Ascending aorta (tissue), 2 donors: Measurements from ENCODE around the gene PTPRG. TPM values are rescaled to one million over a fixed set of nuclear protein-coding genes. Genes with fewer than 3 reads are reported as not detected.

Source experiments
- DNase-seq, 2 donors: peaks; one replicate each; pipeline ENCODE4 v3.0.0-alpha.2; 2019; ENCODE audit warnings: low spot score in 2 of 2
- H3K27ac ChIP-seq, 2 donors: fragments of 200-600 bp; sonication (generic); one replicate each; pipeline ENCODE4 v1.5.1; 2016 to 2017; ENCODE audit warnings: mild to moderate bottlenecking in 1 of 2
- H3K27me3 ChIP-seq: fragments of 200-600 bp; sonication (generic); one replicate; pipeline ENCODE4 v1.5.1; 2017
- H3K36me3 ChIP-seq, 2 donors: fragments of 200-600 bp; sonication (generic); one replicate each; pipeline ENCODE4 v1.5.1; 2016
- H3K4me1 ChIP-seq, 2 donors: fragments of 200-600 bp; sonication (generic); one replicate each; pipeline ENCODE4 v1.5.1; 2016 to 2017; ENCODE audit warnings: mild to moderate bottlenecking in 1 of 2
- H3K4me3 ChIP-seq, 2 donors: fragments of 200-600 bp; sonication (generic); one replicate each; pipeline ENCODE4 v1.5.1; 2016 to 2017; ENCODE audit warnings: mild to moderate bottlenecking in 1 of 2
- H3K9me3 ChIP-seq, 2 donors: fragments of 200-600 bp; sonication (generic); one replicate each; pipeline ENCODE4 v1.5.1; 2016
- CTCF ChIP-seq, 3 experiments: fragments of 200-600 bp in 2 of 3; fragments of 450-650 bp in 1 of 3; sonication (generic) in 2 of 3; IDR thresholded peaks; one replicate each; pipeline ENCODE4 v1.5.1; 2016 to 2019; ENCODE audit warnings: antibody characterized with exemption in 3 of 3, mild to moderate bottlenecking in 1 of 3, moderate library complexity in 1 of 3
- intact Hi-C: fragments of 100-400 bp; cut with DNase I; formaldehyde crosslinking; loops from one replicate; pipeline ENCODE4 v1.15.1; 2023
- total RNA-seq: library from RNA; depleted of rRNA; stranded (reverse); fragments of >200 nt; gene quantifications from one replicate; pipeline ENCODE4 v1.1.0, GENCODE V29; 2016

The PTPRG gene
- total RNA-seq, 1 donor from 2014 or later: 129 TPM

- TF ChIP-seq CTCF (IDR thresholded peaks at IDR 0.05): no peak
- intact Hi-C loops: no loop called here
- H3K4me3 ChIP-seq: no peak overlapping the region
- H3K9me3 ChIP-seq: no peaks in the 10 kb centered on the region
- H3K27me3 ChIP-seq: no peaks in the 10 kb centered on the region
- no peaks in the 10 kb centered on the region for H3K4me1 ChIP-seq
- no peak overlapping the region for H3K27ac ChIP-seq
- peaks cover 0 to 11% of the 10 kb centered on the region in 2 donors for H3K36me3 ChIP-seq
- DNase-seq: no peak
Measured at GRCh38 chr3:61990327-61991027, 429.1 kb downstream of the PTPRG start.

- no peak for DNase-seq
- Histone ChIP-seq H3K4me3 (no peak overlapping the region), H3K9me3 (no peaks in the 10 kb centered on the region), H3K27me3 (no peaks in the 10 kb centered on the region), H3K36me3 (peaks cover 0 to 11% of the 10 kb centered on the region in 2 donors), H3K27ac (no peak overlapping the region), H3K4me1 (peaks cover 0 to 6% of the 10 kb centered on the region in 2 donors)
- intact Hi-C loops: no loop called here
- no peak for TF ChIP-seq CTCF (IDR thresholded peaks at IDR 0.05)
Measured at GRCh38 chr3:61991706-61992105, 430.3 kb downstream of the PTPRG start.

- no peak for DNase-seq
- H3K27me3 ChIP-seq: no peaks in the 10 kb centered on the region
- no peak overlapping the region for H3K27ac ChIP-seq
- TF ChIP-seq CTCF (IDR thresholded peaks at IDR 0.05): no peak
- H3K4me1 ChIP-seq: peaks cover 0 to 14% of the 10 kb centered on the region in 2 donors
- no peak overlapping the region for H3K4me3 ChIP-seq
- intact Hi-C loops: no loop called here
- H3K36me3 ChIP-seq: peaks cover 0 to 5% of the 10 kb centered on the region in 2 donors
- H3K9me3 ChIP-seq: no peaks in the 10 kb centered on the region
Measured at GRCh38 chr3:61996366-61996765, 435.0 kb downstream of the PTPRG start.

GRCh38 chr3:61997101-61997500, 435.7 kb downstream of the PTPRG start:
- peaks cover 0 to 14% of the 10 kb centered on the region in 2 donors for H3K4me1 ChIP-seq
- H3K36me3 ChIP-seq: no peaks in the 10 kb centered on the region
- DNase-seq: no peak
- intact Hi-C loops: no loop called here
- H3K27ac ChIP-seq: no peak overlapping the region
- H3K4me3 ChIP-seq: no peak overlapping the region
- TF ChIP-seq CTCF (IDR thresholded peaks at IDR 0.05): no peak
- H3K9me3 ChIP-seq: no peaks in the 10 kb centered on the region
- H3K27me3 ChIP-seq: no peaks in the 10 kb centered on the region

GRCh38 chr3:62003835-62004234, 442.5 kb downstream of the PTPRG start:
- H3K27me3 ChIP-seq: no peaks in the 10 kb centered on the region
- no peaks in the 10 kb centered on the region for H3K9me3 ChIP-seq
- DNase-seq: no peak
- peaks cover 0 to 7% of the 10 kb centered on the region in 2 donors for H3K36me3 ChIP-seq
- H3K4me1 ChIP-seq: peaks cover 0 to 3% of the 10 kb centered on the region in 2 donors
- no peak for TF ChIP-seq CTCF (IDR thresholded peaks at IDR 0.05)
- no peak overlapping the region for H3K4me3 ChIP-seq
- no peak overlapping the region for H3K27ac ChIP-seq
- intact Hi-C loops: no loop called here
